Sigmoid colon (tissue), 7 donors: Measurements from ENCODE around the gene POLR3A. TPM values are rescaled to one million over a fixed set of nuclear protein-coding genes. Genes with fewer than 3 reads are reported as not detected.
"Not testable (repeated sequence)": the region's sequence is repeated elsewhere in the genome, so short reads cannot be mapped to it uniquely, and the experiment has no call there.

Experiments
- DNase-seq: peaks from one replicate; pipeline ENCODE4 v3.0.0-alpha.2; 2019
- H3K27ac ChIP-seq, 4 donors: fragments of 200-600 bp; sonication (generic); one replicate each; pipeline ENCODE4 v1.5.1; 2016 to 2019; ENCODE audit warnings: mild to moderate bottlenecking in 1 of 4
- H3K27me3 ChIP-seq, 3 donors: fragments of 200-600 bp; sonication (generic); one replicate each; pipeline ENCODE4 v1.5.1; 2019; ENCODE audit warnings: mild to moderate bottlenecking in 1 of 3
- H3K36me3 ChIP-seq, 4 donors: fragments of 200-600 bp; sonication (generic); one replicate each; pipeline ENCODE4 v1.5.1; 2016 to 2019
- H3K4me1 ChIP-seq, 4 donors: fragments of 200-600 bp; sonication (generic); one replicate each; pipeline ENCODE4 v1.5.1; 2017 to 2019
- H3K4me3 ChIP-seq, 4 donors: fragments of 200-600 bp; sonication (generic); one replicate each; pipeline ENCODE4 v1.5.1; 2017 to 2019; ENCODE audit warnings: mild to moderate bottlenecking in 2 of 4, moderate library complexity in 1 of 4
- H3K9me3 ChIP-seq, 4 donors: fragments of 200-600 bp in 3 of 4; sonication (generic) in 3 of 4; one replicate each; pipeline versions ENCODE4 v1.5.1 to v1.6.1; 2013 to 2019
- EP300 ChIP-seq, 4 donors: sonication (generic); formaldehyde crosslinking; IDR thresholded peaks; one replicate each; pipeline ENCODE4 v1.6.1; 2017; ENCODE audit warnings: antibody characterized with exemption in 4 of 4
- POLR2A ChIP-seq, 2 donors: fragments of 450-650 bp; IDR thresholded peaks; one replicate each; pipeline ENCODE4 v1.6.1; 2016; ENCODE audit warnings: antibody characterized with exemption in 2 of 2, mild to moderate bottlenecking in 2 of 2, moderate library complexity in 2 of 2
- POLR2AphosphoS5 ChIP-seq, 4 donors: sonication (generic); formaldehyde crosslinking; IDR thresholded peaks; one replicate each; pipeline ENCODE4 v1.6.1; 2017; ENCODE audit warnings: antibody characterized with exemption in 4 of 4
- WGBS, 2 donors: extraction: QIAGEN DNeasy Blood & Tissue Kit; methylation state at CpG; one replicate each; pipeline ENCODE4 v1.1.7; 2013; 5-methylcytosine and 5-hydroxymethylcytosine counted together
- intact Hi-C: fragments of 100-400 bp; cut with DNase I; formaldehyde crosslinking; loops from one replicate; pipeline ENCODE4 v1.15.1; 2023
- polyA plus RNA-seq, 3 donors: library from polyadenylated mRNA; stranded (reverse); fragments of 200-250 nt; gene quantifications; one replicate each; pipeline ENCODE4 v1.2.3, GENCODE V29; 2013
- total RNA-seq, 4 donors: library from RNA; depleted of rRNA; stranded (reverse); fragments of >200 nt; gene quantifications; one replicate each; pipeline ENCODE4 v1.1.0, GENCODE V29; 2016
- TF ChIP-seq, protein P1 (sequence below), 4 experiments: fragments of 450-650 bp in 3 of 4; fragments of 200-600 bp in 1 of 4; IDR thresholded peaks; one replicate each; pipeline ENCODE4 v1.5.1; 2016 to 2019; ENCODE audit warnings: antibody characterized with exemption in 4 of 4, mild to moderate bottlenecking in 3 of 4, moderate library complexity in 2 of 4
- donor health status: healthy with polysubstance abuse.
- donor health status: Bipolar disorder and iron deficiency.
- donor health status: healthy.

Gene POLR3A
- total and polyA plus RNA-seq, 7 donors = 1.6 to 13.0 (median 9.6) TPM

DNA sequence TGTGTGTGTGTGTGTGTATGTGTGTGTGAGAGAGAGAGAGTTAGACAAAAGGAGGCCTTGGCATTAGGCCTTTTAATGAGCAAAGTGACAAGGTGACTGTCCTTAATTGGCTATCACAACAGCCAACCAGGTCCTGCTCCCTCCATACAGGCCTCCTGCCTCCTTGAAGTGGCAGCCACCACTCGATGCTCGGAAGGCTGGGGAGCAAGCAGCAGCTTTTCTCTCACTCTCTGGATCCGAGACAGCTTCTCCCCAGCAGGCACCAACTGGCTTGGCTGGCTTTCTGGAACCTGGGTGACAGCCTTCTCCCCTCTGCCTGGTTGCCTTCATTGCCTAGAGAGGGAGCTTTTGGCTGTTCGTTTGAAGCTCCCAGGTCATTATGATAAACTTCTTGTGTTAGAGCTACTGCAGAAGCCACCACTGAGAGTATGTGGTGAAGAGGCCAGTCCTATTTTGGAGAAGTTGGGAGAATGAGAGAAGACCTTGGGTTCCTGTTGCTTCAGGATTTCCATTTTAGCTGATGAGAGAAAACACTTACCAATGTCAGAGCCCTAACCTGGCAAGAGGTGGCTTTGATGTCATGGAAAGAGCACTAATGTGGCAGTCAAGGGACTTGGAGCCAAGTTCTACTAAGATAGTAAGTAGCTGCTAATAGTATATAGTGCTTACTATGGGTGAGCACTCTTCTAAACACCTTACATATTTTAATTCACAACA lies 42.0 kb upstream of the POLR3A start:
- Histone ChIP-seq H3K4me1 (no peaks in the 10 kb centered on the region), H3K27ac (no peak overlapping the region), H3K36me3 (no peaks in the 10 kb centered on the region), H3K9me3 (no peaks in the 10 kb centered on the region), H3K4me3 (no peak overlapping the region), H3K27me3 (no peaks in the 10 kb centered on the region)
- DNase-seq = no peak
- intact Hi-C loops = no loop called here
- TF ChIP-seq EP300 (IDR thresholded peaks at IDR 0.05) = no peak
- TF ChIP-seq, protein P1, sequence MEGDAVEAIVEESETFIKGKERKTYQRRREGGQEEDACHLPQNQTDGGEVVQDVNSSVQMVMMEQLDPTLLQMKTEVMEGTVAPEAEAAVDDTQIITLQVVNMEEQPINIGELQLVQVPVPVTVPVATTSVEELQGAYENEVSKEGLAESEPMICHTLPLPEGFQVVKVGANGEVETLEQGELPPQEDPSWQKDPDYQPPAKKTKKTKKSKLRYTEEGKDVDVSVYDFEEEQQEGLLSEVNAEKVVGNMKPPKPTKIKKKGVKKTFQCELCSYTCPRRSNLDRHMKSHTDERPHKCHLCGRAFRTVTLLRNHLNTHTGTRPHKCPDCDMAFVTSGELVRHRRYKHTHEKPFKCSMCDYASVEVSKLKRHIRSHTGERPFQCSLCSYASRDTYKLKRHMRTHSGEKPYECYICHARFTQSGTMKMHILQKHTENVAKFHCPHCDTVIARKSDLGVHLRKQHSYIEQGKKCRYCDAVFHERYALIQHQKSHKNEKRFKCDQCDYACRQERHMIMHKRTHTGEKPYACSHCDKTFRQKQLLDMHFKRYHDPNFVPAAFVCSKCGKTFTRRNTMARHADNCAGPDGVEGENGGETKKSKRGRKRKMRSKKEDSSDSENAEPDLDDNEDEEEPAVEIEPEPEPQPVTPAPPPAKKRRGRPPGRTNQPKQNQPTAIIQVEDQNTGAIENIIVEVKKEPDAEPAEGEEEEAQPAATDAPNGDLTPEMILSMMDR (IDR thresholded peaks at IDR 0.05) = no peak
- no peak for TF ChIP-seq POLR2AphosphoS5 (IDR thresholded peaks at IDR 0.05)
- no peak for TF ChIP-seq POLR2A (IDR thresholded peaks at IDR 0.05)
- 75 to 85% methylated on average over 4 of the region's 4 CpGs for WGBS, 2 donors

DNA sequence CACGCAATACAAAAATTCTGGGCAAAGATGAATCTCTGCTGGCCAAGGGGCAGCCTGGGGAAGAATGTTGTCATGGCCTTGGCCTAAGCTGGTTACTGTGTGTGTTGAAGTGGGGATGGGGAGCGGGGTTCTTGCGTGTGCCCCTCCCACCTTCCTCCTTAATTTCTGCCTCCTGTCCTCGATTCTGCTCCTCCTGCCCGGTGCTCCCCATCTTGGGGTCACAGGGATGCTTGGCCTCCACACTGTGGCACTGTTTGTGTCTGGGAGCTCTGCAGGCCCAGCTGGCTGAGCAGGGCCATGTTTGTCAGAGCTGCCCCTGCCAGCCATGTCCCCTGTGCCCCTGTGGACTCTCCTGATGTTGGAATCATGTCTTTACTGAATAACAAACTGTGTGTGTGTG lies 41.4 kb upstream of the POLR3A start:
- H3K4me1 ChIP-seq = no peaks in the 10 kb centered on the region
- intact Hi-C loops = no loop called here
- H3K36me3 ChIP-seq = no peaks in the 10 kb centered on the region
- no peak for DNase-seq
- H3K27me3 ChIP-seq = no peaks in the 10 kb centered on the region
- H3K27ac ChIP-seq = no peak overlapping the region
- H3K4me3 ChIP-seq = no peak overlapping the region
- H3K9me3 ChIP-seq = no peaks in the 10 kb centered on the region
- TF ChIP-seq POLR2A (IDR thresholded peaks at IDR 0.05) = no peak
- TF ChIP-seq EP300 (IDR thresholded peaks at IDR 0.05) = no peak
- TF ChIP-seq POLR2AphosphoS5 (IDR thresholded peaks at IDR 0.05) = no peak
- TF ChIP-seq, protein P1 (IDR thresholded peaks at IDR 0.05) = no peak
- 93% methylated on average over 5 of the region's 5 CpGs for WGBS, 2 donors

DNA sequence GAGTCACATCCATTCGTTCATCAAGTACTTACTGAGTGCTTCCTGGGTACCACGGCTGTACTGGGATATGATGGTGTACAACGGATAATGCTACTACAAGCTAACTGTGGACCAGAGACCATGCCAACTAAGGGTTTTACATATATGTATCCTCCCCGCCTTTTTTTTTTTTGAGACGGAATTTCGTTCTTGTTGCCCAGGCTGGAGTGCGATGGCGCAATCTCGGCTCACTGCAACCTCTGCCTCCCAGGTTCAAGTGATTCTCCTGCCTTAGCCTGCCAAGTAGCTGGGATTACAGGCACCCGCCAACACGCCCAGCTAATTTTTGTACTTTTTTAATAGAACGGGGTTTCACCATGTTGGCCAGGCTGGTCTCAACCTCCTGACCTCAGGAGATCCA lies 40.7 kb upstream of the POLR3A start:
- WGBS, 2 donors = 94 to 95% methylated on average over 12 of the region's 12 CpGs
- H3K9me3 ChIP-seq, DNase-seq, H3K27me3 ChIP-seq, H3K4me1 ChIP-seq, intact Hi-C loops, H3K27ac ChIP-seq, H3K36me3 ChIP-seq, H3K4me3 ChIP-seq: not testable (repeated sequence)

DNA sequence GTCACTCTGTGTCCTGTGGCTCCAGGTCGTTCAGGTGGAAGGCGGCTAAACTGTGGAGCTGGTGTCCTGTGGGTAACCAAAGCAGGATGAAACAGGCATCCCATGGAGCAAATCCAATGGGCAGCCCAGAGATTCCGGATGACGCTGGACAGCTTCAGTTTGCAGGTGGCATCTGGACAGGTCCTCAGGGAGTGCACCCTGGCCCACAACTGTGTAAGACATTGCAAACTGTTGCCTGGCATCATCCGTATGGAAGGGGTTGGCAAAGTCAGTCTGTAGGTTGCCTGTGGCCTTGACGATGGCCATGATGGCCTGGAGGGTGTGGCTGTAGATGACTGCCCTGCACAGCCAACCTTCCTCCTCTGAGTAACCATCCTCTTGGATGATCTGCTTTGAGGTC lies 39.8 kb upstream of the POLR3A start:
- Histone ChIP-seq H3K36me3 (no peaks in the 10 kb centered on the region), H3K4me3 (no peak overlapping the region), H3K27ac (no peak overlapping the region), H3K27me3 (no peaks in the 10 kb centered on the region), H3K4me1 (no peaks in the 10 kb centered on the region), H3K9me3 (no peaks in the 10 kb centered on the region)
- 93 to 94% methylated on average over 6 of the region's 6 CpGs for WGBS, 2 donors
- intact Hi-C loops = no loop called here
- no peak for DNase-seq
- no peak for TF ChIP-seq POLR2AphosphoS5 (IDR thresholded peaks at IDR 0.05)
- TF ChIP-seq POLR2A (IDR thresholded peaks at IDR 0.05) = no peak
- TF ChIP-seq, protein P1 (IDR thresholded peaks at IDR 0.05) = no peak

DNA sequence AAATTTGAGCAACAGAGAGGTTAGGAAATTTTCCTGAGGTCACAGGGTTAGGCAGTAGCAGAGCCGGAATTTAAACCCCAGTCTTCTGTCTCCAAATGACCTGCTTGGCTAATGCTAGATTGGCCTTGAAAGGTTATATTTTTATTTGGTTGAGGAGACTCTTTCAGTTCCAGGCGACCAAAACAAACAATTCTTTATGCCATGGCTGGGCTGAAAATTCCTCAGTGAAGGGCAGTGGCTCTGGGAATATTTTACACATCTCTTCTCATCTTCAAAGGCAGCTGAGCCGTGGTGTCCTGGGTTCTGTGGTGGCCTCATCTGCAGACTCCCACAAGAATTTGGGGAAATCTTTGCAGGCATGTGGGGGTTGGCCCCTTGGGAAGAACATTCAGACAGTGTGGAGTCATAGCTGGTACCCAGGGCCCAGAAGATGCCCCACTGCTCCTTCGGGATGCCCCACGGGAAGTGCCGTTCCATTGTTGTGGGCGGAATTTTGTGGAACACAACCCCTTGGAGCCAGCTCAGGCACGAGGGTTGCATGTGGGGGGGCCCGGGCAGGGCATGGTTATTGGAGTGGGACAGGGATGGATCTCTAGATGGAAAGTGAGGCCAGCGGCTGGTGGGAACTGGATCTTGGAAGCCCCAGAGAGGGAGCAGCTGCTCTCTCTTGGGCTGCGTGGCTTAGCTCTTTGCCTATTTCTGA lies 37.6 kb upstream of the POLR3A start:
- Histone ChIP-seq H3K4me1 (no peaks in the 10 kb centered on the region), H3K27ac (no peak overlapping the region), H3K4me3 (no peak overlapping the region), H3K27me3 (no peaks in the 10 kb centered on the region), H3K36me3 (no peaks in the 10 kb centered on the region), H3K9me3 (no peaks in the 10 kb centered on the region)
- no peak for DNase-seq
- intact Hi-C loops = no loop called here
- TF ChIP-seq POLR2A (IDR thresholded peaks at IDR 0.05) (no peak), POLR2AphosphoS5 (IDR thresholded peaks at IDR 0.05) (no peak), EP300 (IDR thresholded peaks at IDR 0.05) (no peak)
- TF ChIP-seq, protein P1 (IDR thresholded peaks at IDR 0.05) = no peak
- 86 to 87% methylated on average over 11 of the region's 11 CpGs for WGBS, 2 donors
